ENCODE measurements around the gene BRINP2. TPM values are rescaled to one million over a fixed set of nuclear protein-coding genes. Genes with fewer than 3 reads are reported as not detected.

The BRINP2 gene
- total and polyA plus RNA-seq, 2 of the 4 experiments (the other 2 are of a cell fraction), result not detected

DNA sequence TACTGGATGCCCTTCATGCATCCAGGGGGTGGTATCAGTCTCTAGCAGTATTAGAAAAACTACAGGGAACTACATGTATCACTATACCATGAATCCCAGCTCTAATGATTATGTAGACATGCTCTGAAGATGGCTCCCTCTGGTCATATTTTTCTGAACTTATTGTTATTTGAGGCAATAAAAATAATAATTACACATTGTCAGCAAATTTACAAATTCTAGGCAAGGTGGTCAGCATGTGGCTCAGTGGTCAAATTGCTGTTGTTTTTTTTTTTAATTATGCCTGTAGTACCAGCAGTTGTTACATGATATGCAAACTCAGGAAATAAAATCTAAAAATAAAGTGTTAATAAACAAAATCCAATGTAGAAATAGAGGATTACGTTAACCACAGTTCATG lies 28.7 kb upstream of the BRINP2 start:
- no peak overlapping the region for H3K9ac ChIP-seq (ENCODE audit: low read depth, low read length)
- no peak overlapping the region for H2BK120ac ChIP-seq (ENCODE audit: low read depth, low read length)
- intact Hi-C loops (cut with micrococcal nuclease) (no loop called here), dilution Hi-C loops (cut with HindIII; ENCODE audit: low sequenced_read_pairs, unreplicated experiment) (no loop called here), in situ Hi-C loops (cut with MboI; ENCODE audit: low sequenced_read_pairs) (no loop called here)
- no peak overlapping the region for H3K18ac ChIP-seq (ENCODE audit: low read depth, low read length)
- TF ChIP-seq MAZ (IDR thresholded peaks at IDR 0.05; ENCODE audit: borderline replicate concordance, low read depth, low read length), result no peak
- TF ChIP-seq BHLHE40 (IDR thresholded peaks at IDR 0.05; ENCODE audit: low read depth, low read length), result no peak
- TF ChIP-seq, protein P1, sequence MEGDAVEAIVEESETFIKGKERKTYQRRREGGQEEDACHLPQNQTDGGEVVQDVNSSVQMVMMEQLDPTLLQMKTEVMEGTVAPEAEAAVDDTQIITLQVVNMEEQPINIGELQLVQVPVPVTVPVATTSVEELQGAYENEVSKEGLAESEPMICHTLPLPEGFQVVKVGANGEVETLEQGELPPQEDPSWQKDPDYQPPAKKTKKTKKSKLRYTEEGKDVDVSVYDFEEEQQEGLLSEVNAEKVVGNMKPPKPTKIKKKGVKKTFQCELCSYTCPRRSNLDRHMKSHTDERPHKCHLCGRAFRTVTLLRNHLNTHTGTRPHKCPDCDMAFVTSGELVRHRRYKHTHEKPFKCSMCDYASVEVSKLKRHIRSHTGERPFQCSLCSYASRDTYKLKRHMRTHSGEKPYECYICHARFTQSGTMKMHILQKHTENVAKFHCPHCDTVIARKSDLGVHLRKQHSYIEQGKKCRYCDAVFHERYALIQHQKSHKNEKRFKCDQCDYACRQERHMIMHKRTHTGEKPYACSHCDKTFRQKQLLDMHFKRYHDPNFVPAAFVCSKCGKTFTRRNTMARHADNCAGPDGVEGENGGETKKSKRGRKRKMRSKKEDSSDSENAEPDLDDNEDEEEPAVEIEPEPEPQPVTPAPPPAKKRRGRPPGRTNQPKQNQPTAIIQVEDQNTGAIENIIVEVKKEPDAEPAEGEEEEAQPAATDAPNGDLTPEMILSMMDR (conservative IDR thresholded peaks at IDR 0.05; ENCODE audit: low read depth, low read length), result no peak
- peak; percentile 85 for TF ChIP-seq MAFK (IDR thresholded peaks at IDR 0.05; ENCODE audit: low read depth, low read length)
- no peak for TF ChIP-seq NFE2L2 (IDR thresholded peaks at IDR 0.05; ENCODE audit: low read depth, low read length)
- TF ChIP-seq RAD21 (IDR thresholded peaks at IDR 0.05; ENCODE audit: low read length), result no peak
- no peak for TF ChIP-seq RFX5 (IDR thresholded peaks at IDR 0.05; ENCODE audit: low read depth, low read length)
- TF ChIP-seq, protein P2, sequence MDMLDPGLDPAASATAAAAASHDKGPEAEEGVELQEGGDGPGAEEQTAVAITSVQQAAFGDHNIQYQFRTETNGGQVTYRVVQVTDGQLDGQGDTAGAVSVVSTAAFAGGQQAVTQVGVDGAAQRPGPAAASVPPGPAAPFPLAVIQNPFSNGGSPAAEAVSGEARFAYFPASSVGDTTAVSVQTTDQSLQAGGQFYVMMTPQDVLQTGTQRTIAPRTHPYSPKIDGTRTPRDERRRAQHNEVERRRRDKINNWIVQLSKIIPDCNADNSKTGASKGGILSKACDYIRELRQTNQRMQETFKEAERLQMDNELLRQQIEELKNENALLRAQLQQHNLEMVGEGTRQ (IDR thresholded peaks at IDR 0.05; ENCODE audit: low read depth, low read length), result no peak
- no peak overlapping the region for H3K4me2 ChIP-seq (ENCODE audit: low read depth, low read length)
- WGBS, 2 experiments (ENCODE audit: extremely low coverage in 2 of 2, insufficient read length in 1 of 2), result no CpG with 5 or more reads among the region's 1 CpG
- no peaks in the 10 kb centered on the region for H3K4me1 ChIP-seq (ENCODE audit: control insufficient read depth, insufficient read depth, low read length)
- H3K27me3 ChIP-seq (ENCODE audit: control insufficient read depth, insufficient read depth, low read length), result no peaks in the 10 kb centered on the region
- DNase-seq (no peak), ATAC-seq (ENCODE audit: low read depth) (no peak)
- no peak overlapping the region for H2BK15ac ChIP-seq (ENCODE audit: low read depth, low read length)
- H3K4ac ChIP-seq (ENCODE audit: low read depth, low read length), result no peak overlapping the region
- H2BK5ac ChIP-seq (ENCODE audit: low read depth, low read length, poor library complexity, severe bottlenecking), result no peak overlapping the region
- no peak overlapping the region for H2AFZ ChIP-seq (replicated peaks; ENCODE audit: low read length, poor library complexity)
- H3K9me1 ChIP-seq (ENCODE audit: insufficient read depth, low read length), result no peaks in the 10 kb centered on the region
- H4K91ac ChIP-seq (ENCODE audit: insufficient read depth, low read depth, low read length), result no peak overlapping the region
- H3K56ac ChIP-seq (ENCODE audit: extremely low read depth, insufficient read depth, low read length), result no peak overlapping the region
- H4K8ac ChIP-seq (ENCODE audit: low read depth in 2 of 2, low read length in 2 of 2), result no peak overlapping the region
- ChIA-PET CTCF (no interaction called here), POLR2A (ENCODE audit: unreplicated experiment) (no interaction called here)
- H3K79me1 ChIP-seq (ENCODE audit: low read depth in 1 of 2, low read length in 2 of 2), result no peaks in the 10 kb centered on the region
- H3K9me3 ChIP-seq (ENCODE audit: control insufficient read depth, insufficient read depth, low read length), result no peaks in the 10 kb centered on the region
- H3K23ac ChIP-seq (ENCODE audit: low read depth, low read length), result no peak overlapping the region
- no peak overlapping the region for H3K27ac ChIP-seq (ENCODE audit: insufficient read depth, low read length)
- no peak overlapping the region for H3K14ac ChIP-seq (replicated peaks; ENCODE audit: low read depth, low read length)
- H3K4me3 ChIP-seq (ENCODE audit: insufficient read depth, low read depth, low read length), result no peak overlapping the region
- no peaks in the 10 kb centered on the region for H3K36me3 ChIP-seq (ENCODE audit: control insufficient read depth, insufficient read depth, low read length)
- H2BK20ac ChIP-seq (ENCODE audit: low read depth, low read length), result no peak overlapping the region
- H4K5ac ChIP-seq (ENCODE audit: low read depth, low read length), result no peak overlapping the region
- no peak overlapping the region for H2AK5ac ChIP-seq (ENCODE audit: low read depth, low read length)
- no peaks in the 10 kb centered on the region for H4K20me1 ChIP-seq (ENCODE audit: insufficient read depth, low read length)
- no peak overlapping the region for H2AK9ac ChIP-seq (replicated peaks; ENCODE audit: low read depth, low read length, poor library complexity)
- no TSS peak for BruUV-seq (replicated peaks)

All from IMR-90 (cell line).